HepG2 (cell line): Measurements from ENCODE around the gene TATDN2. TPM values are rescaled to one million over a fixed set of nuclear protein-coding genes. Genes with fewer than 3 reads are reported as not detected.

ENCODE experiments used
- BORCS8-MEF2B ChIP-seq: sonication (generic); formaldehyde crosslinking; IDR thresholded peaks from 2 replicates; pipeline ENCODE4 v1.8.0; 2022; ENCODE audit warnings: mild to moderate bottlenecking, missing genetic modification reagents
- FOXM1 ChIP-seq: sonication (generic); formaldehyde crosslinking; IDR thresholded peaks from 2 replicates; pipeline ENCODE4 v1.5.0; 2020; ENCODE audit warnings: missing genetic modification reagents
- HNRNPK ChIP-seq: fragments of 200-400 bp; formaldehyde crosslinking; IDR thresholded peaks from 2 replicates; pipeline ENCODE4 v1.6.1; 2018; ENCODE audit warnings: low read length, low read depth, moderate library complexity, mild to moderate bottlenecking; ENCODE audit not compliant: poor library complexity, severe bottlenecking
- KDM5A ChIP-seq: fragments of 200-600 bp; sonication (generic); IDR thresholded peaks from 2 replicates; pipeline ENCODE4 v1.7.0; 2018; ENCODE audit warnings: antibody characterized with exemption, mild to moderate bottlenecking, low read length, borderline replicate concordance
- MATR3 ChIP-seq: sonication (generic); formaldehyde crosslinking; IDR thresholded peaks from 2 replicates; pipeline ENCODE4 v1.4.0; 2020; ENCODE audit warnings: missing genetic modification reagents
- SNAPC2 ChIP-seq: sonication (generic); formaldehyde crosslinking; IDR thresholded peaks from 2 replicates; pipeline ENCODE4 v1.8.1; 2022; ENCODE audit warnings: mild to moderate bottlenecking, missing genetic modification reagents
- SOX6 ChIP-seq, 2 experiments: fragments of 450-650 bp in 1 of 2; sonication (generic) in 1 of 2; formaldehyde crosslinking in 1 of 2; IDR thresholded peaks; 2 replicates each; pipeline versions ENCODE4 v1.4.0 to v1.6.1; 2017 to 2020; ENCODE audit warnings: antibody characterized with exemption in 1 of 2, mild to moderate bottlenecking in 1 of 2, missing genetic modification reagents in 1 of 2
- TEAD2 ChIP-seq: sonication (generic); formaldehyde crosslinking; IDR thresholded peaks from 2 replicates; pipeline ENCODE4 v1.9.0; 2021; ENCODE audit warnings: missing genetic modification reagents
- ZNF335 ChIP-seq: sonication (generic); formaldehyde crosslinking; IDR thresholded peaks from 2 replicates; pipeline ENCODE4 v1.4.0; 2020; ENCODE audit warnings: missing genetic modification reagents
- ZNF337 ChIP-seq: sonication (generic); formaldehyde crosslinking; IDR thresholded peaks from 2 replicates; pipeline ENCODE4 v1.5.1; 2020; ENCODE audit warnings: missing genetic modification reagents, low read depth, mild to moderate bottlenecking, borderline replicate concordance
- ZNF563 ChIP-seq: sonication (generic); formaldehyde crosslinking; IDR thresholded peaks from 2 replicates; pipeline ENCODE4 v1.8.0; 2022; ENCODE audit warnings: mild to moderate bottlenecking, moderate library complexity, missing genetic modification reagents
- ZNF567 ChIP-seq: sonication (generic); formaldehyde crosslinking; IDR thresholded peaks from 2 replicates; pipeline ENCODE4 v1.8.1; 2023; ENCODE audit warnings: mild to moderate bottlenecking, missing genetic modification reagents, borderline replicate concordance
- polyA plus RNA-seq, 8 experiments: library from polyadenylated mRNA; depleted of rRNA in 3 of 8; stranded (reverse) in 7 of 8; unstranded in 1 of 8; fragments of >200 nt; fragmentation: Illumina TruSeq in 4 of 8; extraction: Trizol in 4 of 8; gene quantifications; 2 replicates each; pipeline versions ENCODE4 v1.2.1 to v1.2.3, GENCODE V29; 2011 to 2016; ENCODE audit warnings: low read depth in 4 of 8, missing spikeins in 1 of 8, mixed read lengths in 1 of 8; ENCODE audit not compliant: insufficient read depth in 1 of 8
- total RNA-seq, 5 experiments: library from RNA; depleted of rRNA; stranded (reverse); fragments of >200 nt; fragmentation: Illumina TruSeq; extraction: Trizol; gene quantifications; 2 replicates each; pipeline ENCODE4 v1.2.3, GENCODE V29; 2016; ENCODE audit warnings: low read depth in 1 of 5
- TF ChIP-seq, protein P1 (sequence below): sonication (generic); formaldehyde crosslinking; IDR thresholded peaks from 2 replicates; pipeline ENCODE4 v1.4.0; 2020; ENCODE audit warnings: missing genetic modification reagents, borderline replicate concordance
- TF ChIP-seq, protein P2 (sequence below): sonication (generic); formaldehyde crosslinking; conservative IDR thresholded peaks from 2 replicates; pipeline ENCODE4 v1.4.0; 2020; ENCODE audit warnings: missing genetic modification reagents
- TF ChIP-seq, protein P3 (sequence below): sonication (generic); formaldehyde crosslinking; IDR thresholded peaks from 2 replicates; pipeline ENCODE4 v1.8.0; 2022; ENCODE audit warnings: missing genetic modification reagents, mild to moderate bottlenecking, borderline replicate concordance
- TF ChIP-seq, protein P4 (sequence below): IDR thresholded peaks from 2 replicates; pipeline ENCODE4 v1.6.1; 2016; ENCODE audit warnings: mild to moderate bottlenecking, missing biosample characterization, missing genetic modification reagents
- TF ChIP-seq, protein P5 (sequence below): sonication (generic); formaldehyde crosslinking; IDR thresholded peaks from 2 replicates; pipeline ENCODE4 v1.5.0; 2020; ENCODE audit warnings: mild to moderate bottlenecking, missing genetic modification reagents

Gene TATDN2
- total and polyA plus RNA-seq, 2 of the 13 experiments (the other 11 are each of a cell fraction or from before 2014, with no cell fraction given): 12.1 to 21.9 TPM

DNA sequence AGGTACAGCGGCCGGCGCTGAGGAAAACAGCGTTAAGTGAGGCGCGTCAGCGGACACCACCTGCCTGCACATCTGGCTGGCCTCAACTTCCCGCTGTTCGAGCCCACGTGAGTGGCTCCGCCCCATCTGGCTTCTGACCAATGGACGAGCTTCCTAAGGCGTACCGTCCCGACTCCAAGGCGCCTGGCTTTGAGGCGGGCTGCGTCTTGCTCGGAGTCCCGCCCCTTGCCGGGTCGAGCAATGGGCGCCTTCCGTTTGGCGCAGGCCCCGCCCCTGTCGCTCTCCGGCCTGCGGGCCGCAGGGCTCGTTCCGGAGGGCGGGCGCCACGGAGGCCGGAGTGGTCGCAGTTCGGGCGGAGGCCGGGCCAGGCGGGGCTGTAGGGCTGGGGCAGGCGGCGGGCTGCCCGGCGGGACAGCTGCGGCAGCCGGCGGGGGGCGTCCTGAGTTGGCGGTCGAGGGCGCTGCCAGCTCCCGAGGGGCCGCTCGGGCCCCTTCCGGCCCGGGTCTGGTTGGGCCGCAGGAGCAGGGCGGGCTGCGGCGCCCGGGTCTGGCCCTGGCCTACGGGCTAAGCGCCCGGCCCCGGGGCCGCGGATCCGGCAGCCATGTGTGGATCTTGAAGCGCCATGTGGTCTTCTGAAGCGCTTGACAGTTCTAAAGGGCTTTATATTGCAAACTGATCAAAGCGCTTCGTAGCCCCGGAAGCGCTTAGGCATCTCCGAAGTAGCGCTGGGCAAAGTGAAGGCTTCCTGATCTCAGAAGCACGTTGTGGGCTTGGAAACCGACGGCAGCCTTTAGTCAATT, at the start of gene TATDN2 (continued):
- TF ChIP-seq, protein P1, sequence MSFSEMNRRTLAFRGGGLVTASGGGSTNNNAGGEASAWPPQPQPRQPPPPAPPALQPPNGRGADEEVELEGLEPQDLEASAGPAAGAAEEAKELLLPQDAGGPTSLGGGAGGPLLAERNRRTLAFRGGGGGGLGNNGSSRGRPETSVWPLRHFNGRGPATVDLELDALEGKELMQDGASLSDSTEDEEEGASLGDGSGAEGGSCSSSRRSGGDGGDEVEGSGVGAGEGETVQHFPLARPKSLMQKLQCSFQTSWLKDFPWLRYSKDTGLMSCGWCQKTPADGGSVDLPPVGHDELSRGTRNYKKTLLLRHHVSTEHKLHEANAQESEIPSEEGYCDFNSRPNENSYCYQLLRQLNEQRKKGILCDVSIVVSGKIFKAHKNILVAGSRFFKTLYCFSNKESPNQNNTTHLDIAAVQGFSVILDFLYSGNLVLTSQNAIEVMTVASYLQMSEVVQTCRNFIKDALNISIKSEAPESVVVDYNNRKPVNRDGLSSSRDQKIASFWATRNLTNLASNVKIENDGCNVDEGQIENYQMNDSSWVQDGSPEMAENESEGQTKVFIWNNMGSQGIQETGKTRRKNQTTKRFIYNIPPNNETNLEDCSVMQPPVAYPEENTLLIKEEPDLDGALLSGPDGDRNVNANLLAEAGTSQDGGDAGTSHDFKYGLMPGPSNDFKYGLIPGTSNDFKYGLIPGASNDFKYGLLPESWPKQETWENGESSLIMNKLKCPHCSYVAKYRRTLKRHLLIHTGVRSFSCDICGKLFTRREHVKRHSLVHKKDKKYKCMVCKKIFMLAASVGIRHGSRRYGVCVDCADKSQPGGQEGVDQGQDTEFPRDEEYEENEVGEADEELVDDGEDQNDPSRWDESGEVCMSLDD (CRISPR knock-in tag): 0 out of 2 replicates have a peak, but pooled peaks have one; percentile 39
- TF ChIP-seq FOXM1 (no peak), TEAD2 (CRISPR knock-in tag) (0 out of 2 replicates have a peak, but pooled peaks have one; percentile 44), KDM5A (0 out of 2 replicates have a peak, but pooled peaks have one; percentile 22), ZNF335 (peak; percentile 38; the same call in 1 of the 2 replicates), ZNF337 (CRISPR knock-in tag) (no peak), BORCS8-MEF2B (CRISPR knock-in tag) (peak; percentile 18; the same call in 1 of the 2 replicates), ZNF563 (CRISPR knock-in tag) (no peak; the same call in 1 of the 2 replicates), HNRNPK (peak; percentile 23), SNAPC2 (CRISPR knock-in tag) (no peak), ZNF567 (CRISPR knock-in tag) (0 out of 2 replicates have a peak, but pooled peaks have one; percentile 81), SOX6 (IDR thresholded peaks at IDR 0.05) (no peak), SOX6 (CRISPR knock-in tag; IDR thresholded peaks at IDR 0.05) (peak; percentile 48; the same call in 1 of the 2 replicates), MATR3 (CRISPR knock-in tag) (no peak)
- TF ChIP-seq, protein P2, sequence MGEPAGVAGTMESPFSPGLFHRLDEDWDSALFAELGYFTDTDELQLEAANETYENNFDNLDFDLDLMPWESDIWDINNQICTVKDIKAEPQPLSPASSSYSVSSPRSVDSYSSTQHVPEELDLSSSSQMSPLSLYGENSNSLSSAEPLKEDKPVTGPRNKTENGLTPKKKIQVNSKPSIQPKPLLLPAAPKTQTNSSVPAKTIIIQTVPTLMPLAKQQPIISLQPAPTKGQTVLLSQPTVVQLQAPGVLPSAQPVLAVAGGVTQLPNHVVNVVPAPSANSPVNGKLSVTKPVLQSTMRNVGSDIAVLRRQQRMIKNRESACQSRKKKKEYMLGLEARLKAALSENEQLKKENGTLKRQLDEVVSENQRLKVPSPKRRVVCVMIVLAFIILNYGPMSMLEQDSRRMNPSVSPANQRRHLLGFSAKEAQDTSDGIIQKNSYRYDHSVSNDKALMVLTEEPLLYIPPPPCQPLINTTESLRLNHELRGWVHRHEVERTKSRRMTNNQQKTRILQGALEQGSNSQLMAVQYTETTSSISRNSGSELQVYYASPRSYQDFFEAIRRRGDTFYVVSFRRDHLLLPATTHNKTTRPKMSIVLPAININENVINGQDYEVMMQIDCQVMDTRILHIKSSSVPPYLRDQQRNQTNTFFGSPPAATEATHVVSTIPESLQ (CRISPR knock-in tag): no peak
- TF ChIP-seq, protein P3, sequence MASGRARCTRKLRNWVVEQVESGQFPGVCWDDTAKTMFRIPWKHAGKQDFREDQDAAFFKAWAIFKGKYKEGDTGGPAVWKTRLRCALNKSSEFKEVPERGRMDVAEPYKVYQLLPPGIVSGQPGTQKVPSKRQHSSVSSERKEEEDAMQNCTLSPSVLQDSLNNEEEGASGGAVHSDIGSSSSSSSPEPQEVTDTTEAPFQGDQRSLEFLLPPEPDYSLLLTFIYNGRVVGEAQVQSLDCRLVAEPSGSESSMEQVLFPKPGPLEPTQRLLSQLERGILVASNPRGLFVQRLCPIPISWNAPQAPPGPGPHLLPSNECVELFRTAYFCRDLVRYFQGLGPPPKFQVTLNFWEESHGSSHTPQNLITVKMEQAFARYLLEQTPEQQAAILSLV (CRISPR knock-in tag): no peak
- TF ChIP-seq, protein P4, sequence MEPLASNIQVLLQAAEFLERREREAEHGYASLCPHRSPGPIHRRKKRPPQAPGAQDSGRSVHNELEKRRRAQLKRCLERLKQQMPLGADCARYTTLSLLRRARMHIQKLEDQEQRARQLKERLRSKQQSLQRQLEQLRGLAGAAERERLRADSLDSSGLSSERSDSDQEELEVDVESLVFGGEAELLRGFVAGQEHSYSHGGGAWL (CRISPR knock-in tag): peak; percentile 14; the same call in 1 of the 2 replicates
- TF ChIP-seq, protein P5, sequence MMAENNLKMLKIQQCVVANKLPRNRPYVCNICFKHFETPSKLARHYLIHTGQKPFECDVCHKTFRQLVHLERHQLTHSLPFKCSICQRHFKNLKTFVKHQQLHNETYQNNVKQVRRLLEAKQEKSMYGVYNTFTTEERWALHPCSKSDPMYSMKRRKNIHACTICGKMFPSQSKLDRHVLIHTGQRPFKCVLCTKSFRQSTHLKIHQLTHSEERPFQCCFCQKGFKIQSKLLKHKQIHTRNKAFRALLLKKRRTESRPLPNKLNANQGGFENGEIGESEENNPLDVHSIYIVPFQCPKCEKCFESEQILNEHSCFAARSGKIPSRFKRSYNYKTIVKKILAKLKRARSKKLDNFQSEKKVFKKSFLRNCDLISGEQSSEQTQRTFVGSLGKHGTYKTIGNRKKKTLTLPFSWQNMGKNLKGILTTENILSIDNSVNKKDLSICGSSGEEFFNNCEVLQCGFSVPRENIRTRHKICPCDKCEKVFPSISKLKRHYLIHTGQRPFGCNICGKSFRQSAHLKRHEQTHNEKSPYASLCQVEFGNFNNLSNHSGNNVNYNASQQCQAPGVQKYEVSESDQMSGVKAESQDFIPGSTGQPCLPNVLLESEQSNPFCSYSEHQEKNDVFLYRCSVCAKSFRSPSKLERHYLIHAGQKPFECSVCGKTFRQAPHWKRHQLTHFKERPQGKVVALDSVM: peak; percentile 98
